Stimulated activated CD8-positive, alpha-beta memory T cell treated with anti-CD3 and anti-CD28 coated beads, Interleukin-4, amount 100 ng/mL, for 4 hours (primary cell): ENCODE data around the gene ZACN.

Source experiments
- DNase-seq, 2 donors: peaks; one replicate each; pipeline ENCODE4 v3.0.0-alpha.2; 2020; ENCODE audit warnings: low read depth in 2 of 2, low spot score in 1 of 2

Gene ZACN

GRCh38 chr17:76081295-76082210 is 2.6 kb downstream of the ZACN start:
- DNase-seq = no peak

GRCh38 chr17:76082326-76083251 is 3.6 kb downstream of the ZACN start:
- no peak for DNase-seq

GRCh38 chr17:76083536-76084182 is 4.7 kb downstream of the ZACN start:
- DNase-seq = no peak

GRCh38 chr17:76085066-76085730 is 6.2 kb downstream of the ZACN start:
- DNase-seq = no peak

- DNase-seq = no peak
Measured at GRCh38 chr17:76085731-76086366, 6.9 kb downstream of the ZACN start.

GRCh38 chr17:76086384-76086783 is 7.4 kb downstream of the ZACN start:
- no peak for DNase-seq

- no peak for DNase-seq
Measured at GRCh38 chr17:76087531-76087930, 8.5 kb downstream of the ZACN start.

GRCh38 chr17:76088041-76088867 is 9.3 kb downstream of the ZACN start:
- no peak for DNase-seq

- DNase-seq = no peak
Measured at GRCh38 chr17:76088868-76089576, 10.0 kb downstream of the ZACN start.

- DNase-seq = no peak
Measured at GRCh38 chr17:76089680-76090516, 10.9 kb downstream of the ZACN start.

- no peak for DNase-seq
Measured at GRCh38 chr17:76090517-76091129, 11.6 kb downstream of the ZACN start.

GRCh38 chr17:76091526-76092286 is 12.7 kb downstream of the ZACN start:
- no peak for DNase-seq

GRCh38 chr17:76092526-76093413 is 13.8 kb downstream of the ZACN start:
- no peak for DNase-seq

GRCh38 chr17:76094046-76094445 is 15.1 kb downstream of the ZACN start:
- no peak for DNase-seq

GRCh38 chr17:76095943-76096342 is 17.0 kb downstream of the ZACN start:
- no peak for DNase-seq
